HepG2 (cell line): ENCODE results near the gene IRF6. TPM values are rescaled to one million over a fixed set of nuclear protein-coding genes. Genes with fewer than 3 reads are reported as not detected.

Experiments
- CC2D1A ChIP-seq: sonication (generic); formaldehyde crosslinking; IDR thresholded peaks from 2 replicates; pipeline ENCODE4 v1.8.1; 2023; ENCODE audit warnings: mild to moderate bottlenecking, missing genetic modification reagents
- EZH2 ChIP-seq: conservative IDR thresholded peaks from 2 replicates; pipeline ENCODE4 v1.6.1; 2012; ENCODE audit warnings: mild to moderate bottlenecking, low read depth, low read length, moderate library complexity
- IRF2 ChIP-seq: IDR thresholded peaks from 2 replicates; pipeline ENCODE4 v1.6.1; 2018; ENCODE audit warnings: missing genetic modification reagents, missing compliant biosample characterization
- IRX3 ChIP-seq: sonication (generic); formaldehyde crosslinking; IDR thresholded peaks from 2 replicates; pipeline ENCODE4 v1.8.1; 2023; ENCODE audit warnings: mild to moderate bottlenecking, low read depth, missing genetic modification reagents, borderline replicate concordance
- KLF15 ChIP-seq: sonication (generic); formaldehyde crosslinking; IDR thresholded peaks from 2 replicates; pipeline ENCODE4 v1.8.1; 2023; ENCODE audit warnings: borderline replicate concordance, mild to moderate bottlenecking, inconsistent platforms, missing genetic modification reagents, mixed read lengths
- KLF9 ChIP-seq: IDR thresholded peaks from 2 replicates; pipeline ENCODE4 v1.6.1; 2016; ENCODE audit warnings: low read depth
- MEIS1 ChIP-seq: sonication (generic); formaldehyde crosslinking; IDR thresholded peaks from 2 replicates; pipeline ENCODE4 v1.9.0; 2021; ENCODE audit warnings: mild to moderate bottlenecking, missing genetic modification reagents, moderate library complexity, borderline replicate concordance
- NONO ChIP-seq, 2 experiments: fragments of 450-650 bp in 1 of 2; sonication (generic) in 1 of 2; formaldehyde crosslinking in 1 of 2; IDR thresholded peaks in 1 of 2; conservative IDR thresholded peaks in 1 of 2; 2 replicates each; pipeline versions ENCODE4 v1.6.1 to v1.8.0; 2017 to 2022; ENCODE audit warnings: mild to moderate bottlenecking in 1 of 2, missing genetic modification reagents in 1 of 2, moderate library complexity in 1 of 2
- RORA ChIP-seq: sonication (generic); formaldehyde crosslinking; IDR thresholded peaks from 2 replicates; pipeline ENCODE4 v1.5.0; 2020; ENCODE audit warnings: mild to moderate bottlenecking, missing genetic modification reagents, moderate library complexity
- SNAI1 ChIP-seq: sonication (generic); formaldehyde crosslinking; IDR thresholded peaks from 2 replicates; pipeline ENCODE4 v1.5.0; 2020; ENCODE audit warnings: mild to moderate bottlenecking, missing genetic modification reagents, borderline replicate concordance
- SPEN ChIP-seq: sonication (generic); formaldehyde crosslinking; IDR thresholded peaks from 2 replicates; pipeline ENCODE4 v1.5.1; 2020; ENCODE audit warnings: low read depth, mild to moderate bottlenecking, missing genetic modification reagents
- SRSF1 ChIP-seq: fragments of 200-400 bp; formaldehyde crosslinking; optimal IDR thresholded peaks from 2 replicates; pipeline ENCODE3; 2017; ENCODE audit warnings: mild to moderate bottlenecking, low read depth, low read length, moderate library complexity
- ZNF234 ChIP-seq: sonication (generic); formaldehyde crosslinking; conservative IDR thresholded peaks from 2 replicates; pipeline ENCODE4 v1.5.1; 2020; ENCODE audit warnings: mild to moderate bottlenecking, missing genetic modification reagents
- ZNF530 ChIP-seq: sonication (generic); formaldehyde crosslinking; IDR thresholded peaks from 2 replicates; pipeline ENCODE4 v1.5.0; 2020; ENCODE audit warnings: low read depth, mild to moderate bottlenecking, missing genetic modification reagents
- ZNF558 ChIP-seq: sonication (generic); formaldehyde crosslinking; IDR thresholded peaks from 2 replicates; pipeline ENCODE4 v1.9.0; 2022; ENCODE audit warnings: mild to moderate bottlenecking, missing genetic modification reagents, borderline replicate concordance
- ZNF577 ChIP-seq: sonication (generic); formaldehyde crosslinking; IDR thresholded peaks from 2 replicates; pipeline ENCODE4 v1.4.0; 2020; ENCODE audit warnings: mild to moderate bottlenecking, low read depth, missing genetic modification reagents, borderline replicate concordance
- ZNF619 ChIP-seq: sonication (generic); formaldehyde crosslinking; IDR thresholded peaks from 2 replicates; pipeline ENCODE4 v1.4.0; 2020; ENCODE audit warnings: mild to moderate bottlenecking, missing genetic modification reagents
- polyA plus RNA-seq, 8 experiments: library from polyadenylated mRNA; depleted of rRNA in 3 of 8; stranded (reverse) in 7 of 8; unstranded in 1 of 8; fragments of >200 nt; fragmentation: Illumina TruSeq in 4 of 8; extraction: Trizol in 4 of 8; gene quantifications; 2 replicates each; pipeline versions ENCODE4 v1.2.1 to v1.2.3, GENCODE V29; 2011 to 2016; ENCODE audit warnings: low read depth in 4 of 8, missing spikeins in 1 of 8, mixed read lengths in 1 of 8; ENCODE audit not compliant: insufficient read depth in 1 of 8
- total RNA-seq, 5 experiments: library from RNA; depleted of rRNA; stranded (reverse); fragments of >200 nt; fragmentation: Illumina TruSeq; extraction: Trizol; gene quantifications; 2 replicates each; pipeline ENCODE4 v1.2.3, GENCODE V29; 2016; ENCODE audit warnings: low read depth in 1 of 5
- TF ChIP-seq, protein P1 (sequence below): sonication (generic); formaldehyde crosslinking; IDR thresholded peaks from 2 replicates; pipeline ENCODE4 v1.4.0; 2020; ENCODE audit warnings: missing genetic modification reagents
- TF ChIP-seq, protein P2 (sequence below): sonication (generic); formaldehyde crosslinking; IDR thresholded peaks from 2 replicates; pipeline ENCODE4 v1.5.0; 2020; ENCODE audit warnings: missing genetic modification reagents
- TF ChIP-seq, protein P3 (sequence below): sonication (generic); formaldehyde crosslinking; IDR thresholded peaks from 2 replicates; pipeline ENCODE4 v1.4.0; 2020; ENCODE audit warnings: mild to moderate bottlenecking, missing genetic modification reagents
- TF ChIP-seq, protein P4 (sequence below): sonication (generic); formaldehyde crosslinking; IDR thresholded peaks from 2 replicates; pipeline ENCODE4 v1.5.1; 2020; ENCODE audit warnings: mild to moderate bottlenecking, missing genetic modification reagents, borderline replicate concordance

Gene IRF6
- total and polyA plus RNA-seq, 2 of the 13 experiments (the other 11 are each of a cell fraction or from before 2014, with no cell fraction given) = 0.02 TPM; not detected in 1

DNA sequence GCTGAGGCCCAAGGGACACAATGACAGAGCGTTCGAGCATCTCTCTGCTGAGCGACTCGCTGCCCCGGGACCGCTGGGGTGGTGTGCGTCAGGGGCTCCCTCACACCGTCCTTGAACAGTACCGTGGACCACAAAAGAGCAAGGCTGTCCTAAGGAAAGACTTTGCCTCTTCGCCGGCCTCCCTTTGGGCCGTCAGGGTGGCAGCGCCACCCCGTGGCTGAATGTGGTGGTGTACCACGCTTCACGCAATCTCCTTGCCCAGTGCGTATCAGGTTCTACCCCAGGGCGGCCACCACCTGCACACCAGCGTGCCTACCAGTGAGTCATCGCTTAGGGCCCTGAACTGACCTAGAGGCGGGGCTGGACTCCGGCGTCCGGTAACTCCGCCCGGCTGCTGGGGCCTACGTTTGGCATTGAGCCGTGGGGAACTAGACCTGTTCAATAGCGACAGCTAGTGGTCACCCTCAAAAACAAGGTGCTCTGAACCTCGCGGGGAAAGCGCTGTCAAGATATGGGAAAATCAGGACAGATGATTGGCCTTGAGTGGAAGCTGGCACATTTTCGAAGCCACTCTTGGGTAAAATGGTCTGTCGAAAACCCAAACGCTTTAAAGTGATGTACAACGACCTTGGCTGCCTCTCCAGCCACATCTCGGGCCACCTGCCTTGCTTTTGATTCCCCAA is 58.2 kb downstream of the IRF6 start (continued):
- TF ChIP-seq, protein P1, sequence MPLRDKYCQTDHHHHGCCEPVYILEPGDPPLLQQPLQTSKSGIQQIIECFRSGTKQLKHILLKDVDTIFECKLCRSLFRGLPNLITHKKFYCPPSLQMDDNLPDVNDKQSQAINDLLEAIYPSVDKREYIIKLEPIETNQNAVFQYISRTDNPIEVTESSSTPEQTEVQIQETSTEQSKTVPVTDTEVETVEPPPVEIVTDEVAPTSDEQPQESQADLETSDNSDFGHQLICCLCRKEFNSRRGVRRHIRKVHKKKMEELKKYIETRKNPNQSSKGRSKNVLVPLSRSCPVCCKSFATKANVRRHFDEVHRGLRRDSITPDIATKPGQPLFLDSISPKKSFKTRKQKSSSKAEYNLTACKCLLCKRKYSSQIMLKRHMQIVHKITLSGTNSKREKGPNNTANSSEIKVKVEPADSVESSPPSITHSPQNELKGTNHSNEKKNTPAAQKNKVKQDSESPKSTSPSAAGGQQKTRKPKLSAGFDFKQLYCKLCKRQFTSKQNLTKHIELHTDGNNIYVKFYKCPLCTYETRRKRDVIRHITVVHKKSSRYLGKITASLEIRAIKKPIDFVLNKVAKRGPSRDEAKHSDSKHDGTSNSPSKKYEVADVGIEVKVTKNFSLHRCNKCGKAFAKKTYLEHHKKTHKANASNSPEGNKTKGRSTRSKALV (CRISPR knock-in tag) = no peak
- TF ChIP-seq ZNF619 (CRISPR knock-in tag) (no peak), KLF15 (CRISPR knock-in tag) (no peak), ZNF530 (CRISPR knock-in tag) (no peak), RORA (no peak), CC2D1A (CRISPR knock-in tag) (no peak), SPEN (CRISPR knock-in tag) (peak; percentile 80), SNAI1 (CRISPR knock-in tag) (no peak), ZNF577 (CRISPR knock-in tag) (no peak), NONO (IDR thresholded peaks at IDR 0.05) (no peak), NONO (CRISPR knock-in tag; conservative IDR thresholded peaks at IDR 0.05) (no peak), MEIS1 (CRISPR knock-in tag) (0 out of 2 replicates have a peak, but pooled peaks have one; percentile 58), EZH2 (no peak), SRSF1 (no peak), KLF9 (CRISPR knock-in tag) (no peak), IRF2 (peak; percentile 67; the same call in 1 of the 2 replicates), IRX3 (CRISPR knock-in tag) (no peak), ZNF234 (CRISPR knock-in tag) (no peak), ZNF558 (CRISPR knock-in tag) (no peak)
- TF ChIP-seq, protein P2, sequence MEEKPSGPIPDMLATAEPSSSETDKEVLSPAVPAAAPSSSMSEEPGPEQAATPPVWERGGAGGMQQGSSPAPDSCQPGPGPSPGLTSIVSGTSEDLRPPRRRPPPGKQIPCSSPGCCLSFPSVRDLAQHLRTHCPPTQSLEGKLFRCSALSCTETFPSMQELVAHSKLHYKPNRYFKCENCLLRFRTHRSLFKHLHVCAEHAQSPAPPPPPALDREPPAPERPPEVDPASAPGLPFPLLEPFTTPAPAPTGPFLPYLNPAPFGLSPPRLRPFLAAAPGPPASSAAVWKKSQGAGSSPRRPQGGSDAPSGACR (CRISPR knock-in tag) = 0 out of 2 replicates have a peak, but pooled peaks have one; percentile 45
- TF ChIP-seq, protein P3, sequence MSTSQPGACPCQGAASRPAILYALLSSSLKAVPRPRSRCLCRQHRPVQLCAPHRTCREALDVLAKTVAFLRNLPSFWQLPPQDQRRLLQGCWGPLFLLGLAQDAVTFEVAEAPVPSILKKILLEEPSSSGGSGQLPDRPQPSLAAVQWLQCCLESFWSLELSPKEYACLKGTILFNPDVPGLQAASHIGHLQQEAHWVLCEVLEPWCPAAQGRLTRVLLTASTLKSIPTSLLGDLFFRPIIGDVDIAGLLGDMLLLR (CRISPR knock-in tag) = no peak
- TF ChIP-seq, protein P4, sequence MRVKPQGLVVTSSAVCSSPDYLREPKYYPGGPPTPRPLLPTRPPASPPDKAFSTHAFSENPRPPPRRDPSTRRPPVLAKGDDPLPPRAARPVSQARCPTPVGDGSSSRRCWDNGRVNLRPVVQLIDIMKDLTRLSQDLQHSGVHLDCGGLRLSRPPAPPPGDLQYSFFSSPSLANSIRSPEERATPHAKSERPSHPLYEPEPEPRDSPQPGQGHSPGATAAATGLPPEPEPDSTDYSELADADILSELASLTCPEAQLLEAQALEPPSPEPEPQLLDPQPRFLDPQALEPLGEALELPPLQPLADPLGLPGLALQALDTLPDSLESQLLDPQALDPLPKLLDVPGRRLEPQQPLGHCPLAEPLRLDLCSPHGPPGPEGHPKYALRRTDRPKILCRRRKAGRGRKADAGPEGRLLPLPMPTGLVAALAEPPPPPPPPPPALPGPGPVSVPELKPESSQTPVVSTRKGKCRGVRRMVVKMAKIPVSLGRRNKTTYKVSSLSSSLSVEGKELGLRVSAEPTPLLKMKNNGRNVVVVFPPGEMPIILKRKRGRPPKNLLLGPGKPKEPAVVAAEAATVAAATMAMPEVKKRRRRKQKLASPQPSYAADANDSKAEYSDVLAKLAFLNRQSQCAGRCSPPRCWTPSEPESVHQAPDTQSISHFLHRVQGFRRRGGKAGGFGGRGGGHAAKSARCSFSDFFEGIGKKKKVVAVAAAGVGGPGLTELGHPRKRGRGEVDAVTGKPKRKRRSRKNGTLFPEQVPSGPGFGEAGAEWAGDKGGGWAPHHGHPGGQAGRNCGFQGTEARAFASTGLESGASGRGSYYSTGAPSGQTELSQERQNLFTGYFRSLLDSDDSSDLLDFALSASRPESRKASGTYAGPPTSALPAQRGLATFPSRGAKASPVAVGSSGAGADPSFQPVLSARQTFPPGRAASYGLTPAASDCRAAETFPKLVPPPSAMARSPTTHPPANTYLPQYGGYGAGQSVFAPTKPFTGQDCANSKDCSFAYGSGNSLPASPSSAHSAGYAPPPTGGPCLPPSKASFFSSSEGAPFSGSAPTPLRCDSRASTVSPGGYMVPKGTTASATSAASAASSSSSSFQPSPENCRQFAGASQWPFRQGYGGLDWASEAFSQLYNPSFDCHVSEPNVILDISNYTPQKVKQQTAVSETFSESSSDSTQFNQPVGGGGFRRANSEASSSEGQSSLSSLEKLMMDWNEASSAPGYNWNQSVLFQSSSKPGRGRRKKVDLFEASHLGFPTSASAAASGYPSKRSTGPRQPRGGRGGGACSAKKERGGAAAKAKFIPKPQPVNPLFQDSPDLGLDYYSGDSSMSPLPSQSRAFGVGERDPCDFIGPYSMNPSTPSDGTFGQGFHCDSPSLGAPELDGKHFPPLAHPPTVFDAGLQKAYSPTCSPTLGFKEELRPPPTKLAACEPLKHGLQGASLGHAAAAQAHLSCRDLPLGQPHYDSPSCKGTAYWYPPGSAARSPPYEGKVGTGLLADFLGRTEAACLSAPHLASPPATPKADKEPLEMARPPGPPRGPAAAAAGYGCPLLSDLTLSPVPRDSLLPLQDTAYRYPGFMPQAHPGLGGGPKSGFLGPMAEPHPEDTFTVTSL (CRISPR knock-in tag) = no peak
